HepG2 (cell line): ENCODE results near the gene RRP36. TPM values are rescaled to one million over a fixed set of nuclear protein-coding genes. Genes with fewer than 3 reads are reported as not detected.
A peak's percentile ranks its signal among the peaks of the same experiment; 100 is the strongest.

Experiments used
- CEBPG ChIP-seq: IDR thresholded peaks from 2 replicates; pipeline ENCODE4 v1.6.1; 2016
- DBP ChIP-seq: sonication (generic); formaldehyde crosslinking; IDR thresholded peaks from 2 replicates; pipeline ENCODE4 v1.4.0; 2020; ENCODE audit warnings: missing genetic modification reagents; ENCODE audit errors: not compliant biosample characterization
- GABPB1 ChIP-seq: IDR thresholded peaks from 2 replicates; pipeline ENCODE4 v1.6.1; 2016; ENCODE audit warnings: mild to moderate bottlenecking, missing genetic modification reagents, moderate library complexity, missing compliant biosample characterization
- GATAD1 ChIP-seq: IDR thresholded peaks from 2 replicates; pipeline ENCODE4 v1.6.1; 2016; ENCODE audit warnings: missing genetic modification reagents, missing compliant biosample characterization
- PHB2 ChIP-seq: fragments of 450-650 bp; IDR thresholded peaks from 2 replicates; pipeline ENCODE4 v1.6.1; 2018; ENCODE audit not compliant: partially characterized antibody
- POLR2G ChIP-seq: fragments of 200-400 bp; formaldehyde crosslinking; IDR thresholded peaks from 2 replicates; pipeline ENCODE4 v1.6.1; 2018; ENCODE audit warnings: mild to moderate bottlenecking, low read depth, low read length, moderate library complexity
- RFXAP ChIP-seq: sonication (generic); formaldehyde crosslinking; IDR thresholded peaks from 2 replicates; pipeline ENCODE4 v1.4.0; 2020; ENCODE audit warnings: missing genetic modification reagents, borderline replicate concordance
- TBX2 ChIP-seq: sonication (generic); formaldehyde crosslinking; IDR thresholded peaks from 2 replicates; pipeline ENCODE4 v1.5.0; 2020; ENCODE audit warnings: missing genetic modification reagents, mild to moderate bottlenecking, borderline replicate concordance
- ZBTB7A ChIP-seq: sonication (generic); formaldehyde crosslinking; IDR thresholded peaks from 2 replicates; pipeline ENCODE4 v1.8.0; 2022; ENCODE audit warnings: mild to moderate bottlenecking, missing genetic modification reagents
- ZNF274 ChIP-seq: sonication (generic); formaldehyde crosslinking; IDR thresholded peaks from 2 replicates; pipeline ENCODE4 v1.5.1; 2020; ENCODE audit warnings: mild to moderate bottlenecking, missing genetic modification reagents
- ZNF280D ChIP-seq: sonication (generic); formaldehyde crosslinking; IDR thresholded peaks from 2 replicates; pipeline ENCODE4 v1.5.1; 2020; ENCODE audit warnings: mild to moderate bottlenecking, missing genetic modification reagents
- polyA plus RNA-seq, 8 experiments: library from polyadenylated mRNA; depleted of rRNA in 3 of 8; stranded (reverse) in 7 of 8; unstranded in 1 of 8; fragments of >200 nt; fragmentation: Illumina TruSeq in 4 of 8; extraction: Trizol in 4 of 8; gene quantifications; 2 replicates each; pipeline versions ENCODE4 v1.2.1 to v1.2.3, GENCODE V29; 2011 to 2016; ENCODE audit warnings: low read depth in 4 of 8, missing spikeins in 1 of 8, mixed read lengths in 1 of 8; ENCODE audit not compliant: insufficient read depth in 1 of 8
- total RNA-seq, 5 experiments: library from RNA; depleted of rRNA; stranded (reverse); fragments of >200 nt; fragmentation: Illumina TruSeq; extraction: Trizol; gene quantifications; 2 replicates each; pipeline ENCODE4 v1.2.3, GENCODE V29; 2016; ENCODE audit warnings: low read depth in 1 of 5
- TF ChIP-seq, protein P1 (sequence below): sonication (generic); formaldehyde crosslinking; IDR thresholded peaks from 2 replicates; pipeline ENCODE4 v1.4.0; 2020; ENCODE audit warnings: mild to moderate bottlenecking, missing genetic modification reagents
- TF ChIP-seq, protein P2 (sequence below): sonication (generic); formaldehyde crosslinking; IDR thresholded peaks from 2 replicates; pipeline ENCODE4 v1.4.0; 2020; ENCODE audit warnings: missing genetic modification reagents
- TF ChIP-seq, protein P3 (sequence below): sonication (generic); formaldehyde crosslinking; IDR thresholded peaks from 2 replicates; pipeline ENCODE4 v1.8.1; 2023; ENCODE audit warnings: mild to moderate bottlenecking, missing genetic modification reagents

The RRP36 gene
- total and polyA plus RNA-seq, 2 of the 13 experiments (the other 11 are each of a cell fraction or from before 2014, with no cell fraction given), result 29.5 to 144 TPM

DNA sequence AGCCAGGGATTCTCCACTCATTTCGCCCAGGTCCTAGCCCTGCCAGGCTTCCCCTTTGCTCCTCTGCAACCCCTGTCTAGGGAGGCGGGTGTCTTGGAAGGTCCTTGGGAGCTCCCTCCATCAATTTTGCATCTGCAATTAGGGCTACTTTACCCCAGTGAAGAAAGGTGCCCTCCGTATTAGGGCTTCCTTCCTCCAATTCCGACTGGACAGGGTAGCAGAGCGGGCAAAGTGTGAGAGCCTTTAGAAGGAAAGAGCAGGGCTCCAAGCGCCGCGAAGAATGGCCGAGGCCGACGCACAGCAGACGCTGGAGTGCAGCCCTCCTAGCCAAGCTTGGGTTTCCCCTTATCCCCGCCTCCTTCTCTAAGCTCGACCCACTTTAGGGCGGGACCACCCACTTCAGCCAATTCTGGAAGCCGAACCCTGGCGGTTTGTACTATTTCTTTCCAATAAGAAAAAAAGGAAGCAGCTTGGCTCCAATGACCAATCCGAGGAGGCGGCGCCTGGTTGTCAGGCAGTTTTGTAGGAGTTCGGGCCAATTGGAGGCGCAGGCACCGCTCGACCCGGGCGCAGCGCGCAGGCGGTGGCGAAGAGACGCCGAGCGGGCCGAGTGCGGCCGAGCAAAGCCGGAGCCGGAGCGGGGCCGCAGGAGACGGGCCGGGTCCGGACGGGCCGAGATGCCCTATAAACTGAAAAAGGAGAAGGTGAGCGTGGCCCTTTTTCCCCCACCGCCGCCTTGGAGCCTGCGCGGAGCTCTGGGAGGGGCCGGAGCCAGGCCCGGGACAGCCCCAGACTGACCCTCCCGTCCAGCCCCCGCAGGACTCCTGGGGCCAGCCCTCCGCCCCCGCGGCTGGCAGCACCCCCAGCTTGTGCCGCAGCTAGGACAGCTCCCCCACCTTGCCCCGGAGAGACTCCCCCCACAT, 37.2 kb upstream of the RRP36 start, which contains the start of gene PPP2R5D (continued):
- TF ChIP-seq, protein P1, sequence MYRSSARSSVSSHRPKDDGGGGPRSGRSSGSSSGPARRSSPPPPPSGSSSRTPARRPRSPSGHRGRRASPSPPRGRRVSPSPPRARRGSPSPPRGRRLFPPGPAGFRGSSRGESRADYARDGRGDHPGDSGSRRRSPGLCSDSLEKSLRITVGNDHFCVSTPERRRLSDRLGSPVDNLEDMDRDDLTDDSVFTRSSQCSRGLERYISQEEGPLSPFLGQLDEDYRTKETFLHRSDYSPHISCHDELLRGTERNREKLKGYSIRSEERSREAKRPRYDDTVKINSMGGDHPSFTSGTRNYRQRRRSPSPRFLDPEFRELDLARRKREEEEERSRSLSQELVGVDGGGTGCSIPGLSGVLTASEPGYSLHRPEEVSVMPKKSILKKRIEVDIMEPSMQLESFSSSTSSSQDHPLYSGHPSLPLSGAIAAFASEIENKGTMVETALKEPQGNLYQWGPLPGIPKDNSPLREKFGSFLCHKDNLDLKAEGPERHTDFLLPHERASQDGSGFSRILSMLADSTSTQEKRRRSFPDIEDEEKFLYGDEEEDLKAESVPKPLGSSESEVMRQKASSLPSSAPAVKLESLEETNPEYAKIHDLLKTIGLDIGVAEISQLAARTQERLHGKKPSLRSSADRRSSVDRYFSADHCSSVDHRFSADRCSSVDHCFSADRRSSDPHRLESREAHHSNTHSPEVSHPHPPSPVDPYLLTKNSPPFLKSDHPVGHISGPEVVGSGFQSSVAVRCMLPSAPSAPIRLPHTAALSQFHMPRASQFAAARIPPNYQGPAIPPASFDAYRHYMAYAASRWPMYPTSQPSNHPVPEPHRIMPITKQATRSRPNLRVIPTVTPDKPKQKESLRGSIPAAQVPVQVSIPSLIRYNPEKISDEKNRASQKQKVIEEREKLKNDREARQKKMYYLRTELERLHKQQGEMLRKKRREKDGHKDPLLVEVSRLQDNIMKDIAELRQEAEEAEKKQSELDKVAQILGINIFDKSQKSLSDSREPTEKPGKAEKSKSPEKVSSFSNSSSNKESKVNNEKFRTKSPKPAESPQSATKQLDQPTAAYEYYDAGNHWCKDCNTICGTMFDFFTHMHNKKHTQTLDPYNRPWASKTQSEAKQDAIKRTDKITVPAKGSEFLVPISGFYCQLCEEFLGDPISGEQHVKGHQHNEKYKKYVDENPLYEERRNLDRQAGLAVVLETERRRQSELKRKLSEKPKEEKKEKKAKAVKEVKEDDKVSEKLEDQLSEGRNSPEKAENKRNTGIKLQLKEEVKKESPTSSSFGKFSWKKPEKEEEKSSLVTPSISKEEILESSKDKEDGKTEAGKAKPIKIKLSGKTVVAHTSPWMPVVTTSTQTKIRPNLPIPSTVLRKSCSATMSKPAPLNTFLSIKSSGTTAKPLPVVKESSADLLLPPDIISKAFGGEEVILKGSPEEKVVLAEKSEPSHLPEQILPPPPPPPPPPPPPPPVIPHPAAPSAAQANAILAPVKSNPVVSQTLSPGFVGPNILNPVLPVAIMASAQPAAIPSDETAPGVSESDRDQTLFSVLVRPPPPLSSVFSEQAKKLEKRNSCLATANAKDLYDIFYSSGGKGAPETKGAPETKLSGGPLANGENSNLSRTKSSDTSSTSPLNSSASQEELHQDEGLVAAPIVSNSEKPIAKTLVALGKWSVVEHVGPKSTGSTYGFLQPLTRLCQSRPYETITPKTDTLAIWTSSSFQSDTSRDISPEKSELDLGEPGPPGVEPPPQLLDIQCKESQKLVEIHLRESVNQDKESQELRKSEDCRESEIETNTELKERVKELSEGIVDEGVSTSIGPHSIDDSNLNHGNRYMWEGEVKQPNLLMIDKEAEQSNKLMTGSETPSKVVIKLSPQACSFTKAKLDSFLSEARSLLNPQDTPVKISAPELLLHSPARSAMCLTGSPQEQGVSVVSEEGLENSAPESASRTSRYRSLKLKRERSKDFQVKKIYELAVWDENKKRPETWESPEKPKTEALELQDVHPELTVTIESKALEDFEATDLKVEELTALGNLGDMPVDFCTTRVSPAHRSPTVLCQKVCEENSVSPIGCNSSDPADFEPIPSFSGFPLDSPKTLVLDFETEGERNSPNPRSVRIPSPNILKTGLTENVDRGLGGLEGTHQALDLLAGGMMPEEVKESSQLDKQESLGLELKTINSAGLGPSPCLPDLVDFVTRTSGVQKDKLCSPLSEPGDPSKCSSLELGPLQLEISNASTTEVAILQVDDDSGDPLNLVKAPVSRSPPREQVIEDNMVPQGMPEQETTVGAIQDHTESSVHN (CRISPR knock-in tag), result no peak
- TF ChIP-seq ZNF274 (CRISPR knock-in tag) (no peak), ZNF280D (no peak), GATAD1 (CRISPR knock-in tag) (no peak; the same call in 1 of the 2 replicates), PHB2 (no peak), GABPB1 (CRISPR knock-in tag) (peak; percentile 67), CEBPG (CRISPR knock-in tag) (0 out of 2 replicates have a peak, but pooled peaks have one; percentile 4), POLR2G (peak; percentile 99), DBP (peak; percentile 54), RFXAP (peak; percentile 100), TBX2 (peak; percentile 59; the same call in 1 of the 2 replicates), ZBTB7A (CRISPR knock-in tag) (no peak)
- TF ChIP-seq, protein P2, sequence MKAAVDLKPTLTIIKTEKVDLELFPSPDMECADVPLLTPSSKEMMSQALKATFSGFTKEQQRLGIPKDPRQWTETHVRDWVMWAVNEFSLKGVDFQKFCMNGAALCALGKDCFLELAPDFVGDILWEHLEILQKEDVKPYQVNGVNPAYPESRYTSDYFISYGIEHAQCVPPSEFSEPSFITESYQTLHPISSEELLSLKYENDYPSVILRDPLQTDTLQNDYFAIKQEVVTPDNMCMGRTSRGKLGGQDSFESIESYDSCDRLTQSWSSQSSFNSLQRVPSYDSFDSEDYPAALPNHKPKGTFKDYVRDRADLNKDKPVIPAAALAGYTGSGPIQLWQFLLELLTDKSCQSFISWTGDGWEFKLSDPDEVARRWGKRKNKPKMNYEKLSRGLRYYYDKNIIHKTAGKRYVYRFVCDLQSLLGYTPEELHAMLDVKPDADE (CRISPR knock-in tag), result no peak
- TF ChIP-seq, protein P3, sequence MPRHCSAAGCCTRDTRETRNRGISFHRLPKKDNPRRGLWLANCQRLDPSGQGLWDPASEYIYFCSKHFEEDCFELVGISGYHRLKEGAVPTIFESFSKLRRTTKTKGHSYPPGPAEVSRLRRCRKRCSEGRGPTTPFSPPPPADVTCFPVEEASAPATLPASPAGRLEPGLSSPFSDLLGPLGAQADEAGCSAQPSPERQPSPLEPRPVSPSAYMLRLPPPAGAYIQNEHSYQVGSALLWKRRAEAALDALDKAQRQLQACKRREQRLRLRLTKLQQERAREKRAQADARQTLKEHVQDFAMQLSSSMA (CRISPR knock-in tag), result no peak
